ENCODE measurements around the gene KDM4B.

KDM4B gene

GRCh38 chr19:5050067-5050656 is 81.2 kb downstream of the KDM4B start:
- DNase-seq (ENCODE audit: low spot score): no peak

DNA sequence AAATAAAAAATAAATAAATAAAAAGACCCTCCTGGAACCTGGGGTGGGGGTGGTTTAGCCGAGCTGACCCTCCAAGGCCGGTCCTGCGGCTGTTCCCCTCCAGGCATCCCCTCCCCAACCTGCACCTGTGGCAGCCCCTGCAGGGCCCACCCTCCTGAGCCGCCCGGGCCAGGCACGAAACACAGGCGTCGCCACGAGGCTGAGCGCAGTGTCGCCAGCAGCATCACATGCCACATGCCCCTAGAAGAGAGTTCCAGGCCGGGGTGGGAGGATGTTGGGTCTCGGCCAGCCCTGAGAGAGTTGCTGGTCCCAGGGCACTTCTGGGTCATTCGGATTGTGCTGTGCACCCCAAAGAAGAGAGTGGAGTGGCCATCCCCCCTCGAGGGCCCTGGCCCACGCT is 82.0 kb downstream of the KDM4B start:
- no peak for DNase-seq (ENCODE audit: low spot score)

- DNase-seq (ENCODE audit: low spot score): no peak
Observed at GRCh38 chr19:5051619-5052018, 82.7 kb downstream of the KDM4B start.

- DNase-seq (ENCODE audit: low spot score): no peak
Observed at GRCh38 chr19:5052515-5052914, 83.6 kb downstream of the KDM4B start.

DNA sequence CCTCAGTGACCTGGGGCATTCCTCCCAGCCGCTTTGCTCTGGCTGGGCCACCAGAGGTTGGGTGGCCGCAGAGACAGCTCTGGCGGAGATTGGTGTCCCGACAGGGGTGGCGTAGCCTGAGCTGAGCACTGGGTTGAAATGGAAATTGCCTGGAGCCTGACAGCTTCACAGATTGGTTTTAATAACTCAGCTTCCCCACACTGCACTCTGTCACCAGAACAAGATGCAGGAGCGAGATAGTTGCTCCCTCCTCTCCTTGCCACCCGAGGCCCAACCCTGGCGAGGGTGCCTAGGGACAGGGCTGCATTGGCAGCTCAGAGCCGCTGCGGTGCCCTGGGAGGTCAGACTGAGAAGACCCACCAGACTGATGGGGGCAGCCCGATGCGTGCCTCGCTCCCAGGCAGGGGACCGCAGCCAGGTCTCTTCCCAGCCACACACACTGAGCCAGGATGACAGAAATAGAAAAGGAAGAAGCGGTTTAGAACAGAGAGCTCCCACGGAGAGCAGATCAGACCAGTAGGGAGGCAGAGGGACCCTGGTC is 84.1 kb downstream of the KDM4B start:
- DNase-seq (ENCODE audit: low spot score): no peak

DNA sequence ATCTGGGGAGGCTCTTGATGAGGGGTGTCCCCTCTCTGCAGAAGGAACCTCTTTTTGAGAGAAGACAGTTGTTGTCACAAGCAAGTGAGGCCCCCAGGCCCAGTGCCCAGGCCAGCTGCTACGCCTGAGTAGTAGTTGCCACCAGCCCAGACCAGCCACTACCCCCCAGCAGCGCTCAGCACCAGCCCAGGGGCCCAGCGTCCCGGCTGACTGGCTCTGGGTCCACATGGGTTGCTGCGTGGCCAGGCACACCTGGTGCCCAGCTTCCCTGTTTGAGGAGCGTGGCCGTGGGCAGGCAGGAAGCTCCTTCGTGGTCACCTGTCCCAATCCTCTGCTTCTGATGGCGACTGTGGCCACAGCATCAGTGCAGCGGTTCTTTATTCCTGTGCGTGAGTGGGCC is 84.7 kb downstream of the KDM4B start:
- DNase-seq (ENCODE audit: low spot score): no peak

GRCh38 chr19:5054551-5055456 is 85.9 kb downstream of the KDM4B start:
- DNase-seq (ENCODE audit: low spot score): no peak

GRCh38 chr19:5055457-5055776 is 86.5 kb downstream of the KDM4B start:
- DNase-seq (ENCODE audit: low spot score): no peak

- no peak for DNase-seq (ENCODE audit: low spot score)
Observed at GRCh38 chr19:5057860-5058259, 88.9 kb downstream of the KDM4B start.

- no peak for DNase-seq (ENCODE audit: low spot score)
Observed at GRCh38 chr19:5058521-5059212, 89.8 kb downstream of the KDM4B start.

- DNase-seq (ENCODE audit: low spot score): no peak
Observed at GRCh38 chr19:5059213-5059574, 90.3 kb downstream of the KDM4B start.

GRCh38 chr19:5059793-5060192 is 90.9 kb downstream of the KDM4B start:
- DNase-seq (ENCODE audit: low spot score): no peak

GRCh38 chr19:5062195-5062594 is 93.3 kb downstream of the KDM4B start:
- no peak for DNase-seq (ENCODE audit: low spot score)

DNA sequence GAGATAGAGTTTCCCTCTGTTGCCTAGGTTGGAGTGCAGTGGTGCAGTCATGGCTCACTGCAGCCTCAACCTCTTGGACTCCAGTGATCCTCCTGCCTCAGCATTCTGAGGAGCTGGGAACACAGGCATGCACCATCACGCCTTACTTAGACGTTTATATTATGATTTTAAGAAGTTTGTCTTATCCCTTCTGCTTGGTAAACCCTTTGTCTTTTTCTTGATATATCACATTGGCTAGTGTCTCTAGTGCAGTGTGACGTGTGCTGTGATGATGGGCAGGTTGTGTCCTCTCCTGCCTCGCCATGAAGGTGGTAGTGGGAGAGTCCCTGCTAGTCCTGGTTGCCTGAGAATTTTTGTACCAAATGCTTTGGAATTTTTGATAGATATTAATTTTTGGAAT is 93.9 kb downstream of the KDM4B start:
- no peak for DNase-seq (ENCODE audit: low spot score)

GRCh38 chr19:5063873-5064645 is 95.1 kb downstream of the KDM4B start:
- no peak for DNase-seq (ENCODE audit: low spot score)

DNA sequence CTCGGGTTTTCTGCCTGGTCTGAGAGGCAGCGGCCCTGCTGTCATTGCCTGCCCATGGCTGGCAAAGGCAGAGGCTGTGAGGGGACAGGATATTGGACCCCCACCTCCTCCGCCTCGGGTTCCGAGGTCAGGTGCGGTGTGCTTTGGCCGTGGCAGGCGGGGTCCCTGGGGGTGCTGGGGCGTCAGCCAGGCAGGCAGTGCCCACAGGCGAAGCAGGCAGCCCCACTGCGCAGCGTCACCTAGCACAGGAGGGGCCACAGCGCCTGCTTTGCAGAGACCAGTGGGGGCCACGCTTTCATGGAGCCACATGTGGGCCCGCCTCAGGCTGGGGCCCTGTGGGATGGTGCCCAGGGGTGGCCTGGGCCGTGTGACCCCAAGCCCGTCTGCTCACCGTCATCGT is 96.0 kb downstream of the KDM4B start:
- DNase-seq (ENCODE audit: low spot score): no peak

DNA sequence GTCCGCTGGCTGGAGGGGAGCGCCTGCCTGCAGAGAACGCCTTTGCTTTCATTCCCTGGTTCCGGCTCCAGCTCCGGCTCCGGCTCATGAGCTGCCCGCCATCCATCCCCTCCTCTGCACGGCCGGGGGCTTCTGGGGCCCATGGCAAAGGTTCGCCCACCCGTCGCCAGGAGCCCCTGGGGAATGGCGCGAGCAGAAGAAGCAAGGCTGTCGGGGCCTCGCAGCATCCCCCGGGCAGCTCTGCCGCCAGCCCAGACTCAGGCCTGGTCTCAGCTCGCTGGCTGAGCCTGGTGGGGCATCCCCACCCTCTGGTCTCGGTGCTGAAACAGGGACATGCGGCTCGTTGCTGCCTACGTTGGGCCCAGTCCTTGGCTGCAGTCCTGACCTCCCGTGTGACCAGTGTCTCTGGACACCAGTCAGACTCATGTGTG is 96.8 kb downstream of the KDM4B start:
- no peak for DNase-seq (ENCODE audit: low spot score)

GRCh38 chr19:5066768-5067167 is 97.9 kb downstream of the KDM4B start:
- DNase-seq (ENCODE audit: low spot score): no peak

DNA sequence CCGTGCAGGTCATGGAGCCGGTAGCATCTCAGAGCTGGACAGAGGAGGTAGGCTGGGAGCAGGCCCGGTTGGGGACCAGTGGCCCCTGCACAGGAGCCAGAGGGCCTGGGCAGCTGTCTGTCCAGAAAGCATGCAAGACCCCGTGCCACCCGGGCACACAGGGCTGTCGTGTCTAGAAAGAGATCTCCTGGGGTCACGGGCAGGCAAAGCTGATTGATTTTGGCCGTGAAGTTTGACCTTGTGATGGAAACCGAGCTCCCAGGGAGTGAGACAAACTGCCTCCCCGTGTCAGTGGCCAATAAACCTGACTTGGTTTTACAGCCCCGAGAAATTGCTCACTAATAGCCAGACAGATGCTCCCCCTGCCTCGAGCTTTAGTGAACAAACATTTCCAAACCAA is 98.8 kb downstream of the KDM4B start:
- DNase-seq (ENCODE audit: low spot score): no peak

GRCh38 chr19:5068233-5069072 is 99.5 kb downstream of the KDM4B start:
- DNase-seq (ENCODE audit: low spot score): no peak

- no peak for DNase-seq (ENCODE audit: low spot score)
Observed at GRCh38 chr19:5070331-5070730, 101.4 kb downstream of the KDM4B start.

Measured in ecto neural progenitor cell (in vitro differentiated cells).